ENCODE data around the gene INTS11. TPM values are rescaled to one million over a fixed set of nuclear protein-coding genes. Genes with fewer than 3 reads are reported as not detected.

The INTS11 gene
- total and polyA plus RNA-seq, 2 of the 13 experiments (the other 11 are each of a cell fraction or from before 2014, with no cell fraction given): 52.8 to 94.8 TPM

DNA sequence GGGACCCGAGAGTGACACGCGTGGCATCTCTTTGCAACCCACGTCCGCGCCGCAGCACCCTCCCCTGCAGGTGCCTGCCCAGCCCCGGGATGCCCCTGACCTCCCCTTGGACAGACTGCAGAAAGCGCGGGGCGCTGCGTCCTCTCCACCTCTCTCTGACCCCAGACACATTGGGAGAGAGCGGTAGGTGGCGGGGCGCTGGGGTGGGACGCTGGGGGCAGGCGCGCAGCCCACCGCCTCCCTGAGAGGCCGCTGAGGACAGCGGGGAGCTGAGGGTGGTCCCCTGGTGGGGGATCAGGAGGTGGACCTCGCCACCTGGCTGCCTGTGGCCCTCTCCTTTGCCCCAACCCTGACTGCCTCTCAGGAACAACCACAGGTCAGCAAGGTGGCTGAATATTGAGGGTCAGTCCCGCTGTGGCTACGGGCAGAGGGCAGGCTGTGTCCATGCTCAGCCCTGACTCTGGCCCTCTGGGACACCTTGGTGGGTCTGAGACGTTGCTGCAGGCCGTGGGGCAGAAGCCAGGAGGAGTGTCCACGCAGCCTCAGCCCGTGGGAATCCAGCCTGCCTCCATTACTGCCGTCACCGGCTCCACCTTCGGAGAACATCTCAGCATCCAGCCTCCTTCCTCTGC lies 50.0 kb downstream of the INTS11 start (continued):
- no peak for TF ChIP-seq ZNF282 (IDR thresholded peaks at IDR 0.05; ENCODE audit: partially characterized antibody)
- TF ChIP-seq TCF7L2 (IDR thresholded peaks at IDR 0.05; ENCODE audit: low read depth, low read length): no peak
- TF ChIP-seq REXO4 (CRISPR knock-in tag; IDR thresholded peaks at IDR 0.05; ENCODE audit: borderline replicate concordance): no peak
- TF ChIP-seq ZNF549 (CRISPR knock-in tag; IDR thresholded peaks at IDR 0.05): no peak
- TF ChIP-seq, protein P1, sequence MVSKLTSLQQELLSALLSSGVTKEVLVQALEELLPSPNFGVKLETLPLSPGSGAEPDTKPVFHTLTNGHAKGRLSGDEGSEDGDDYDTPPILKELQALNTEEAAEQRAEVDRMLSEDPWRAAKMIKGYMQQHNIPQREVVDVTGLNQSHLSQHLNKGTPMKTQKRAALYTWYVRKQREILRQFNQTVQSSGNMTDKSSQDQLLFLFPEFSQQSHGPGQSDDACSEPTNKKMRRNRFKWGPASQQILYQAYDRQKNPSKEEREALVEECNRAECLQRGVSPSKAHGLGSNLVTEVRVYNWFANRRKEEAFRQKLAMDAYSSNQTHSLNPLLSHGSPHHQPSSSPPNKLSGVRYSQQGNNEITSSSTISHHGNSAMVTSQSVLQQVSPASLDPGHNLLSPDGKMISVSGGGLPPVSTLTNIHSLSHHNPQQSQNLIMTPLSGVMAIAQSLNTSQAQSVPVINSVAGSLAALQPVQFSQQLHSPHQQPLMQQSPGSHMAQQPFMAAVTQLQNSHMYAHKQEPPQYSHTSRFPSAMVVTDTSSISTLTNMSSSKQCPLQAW (CRISPR knock-in tag; IDR thresholded peaks at IDR 0.05): no peak
- TF ChIP-seq CENPT (CRISPR knock-in tag; IDR thresholded peaks at IDR 0.05; ENCODE audit: low read depth): peak; percentile 56; the same call in 1 of the 2 replicates
- TF ChIP-seq ZMYM3 (CRISPR knock-in tag; IDR thresholded peaks at IDR 0.05): no peak
- TF ChIP-seq, protein P2, sequence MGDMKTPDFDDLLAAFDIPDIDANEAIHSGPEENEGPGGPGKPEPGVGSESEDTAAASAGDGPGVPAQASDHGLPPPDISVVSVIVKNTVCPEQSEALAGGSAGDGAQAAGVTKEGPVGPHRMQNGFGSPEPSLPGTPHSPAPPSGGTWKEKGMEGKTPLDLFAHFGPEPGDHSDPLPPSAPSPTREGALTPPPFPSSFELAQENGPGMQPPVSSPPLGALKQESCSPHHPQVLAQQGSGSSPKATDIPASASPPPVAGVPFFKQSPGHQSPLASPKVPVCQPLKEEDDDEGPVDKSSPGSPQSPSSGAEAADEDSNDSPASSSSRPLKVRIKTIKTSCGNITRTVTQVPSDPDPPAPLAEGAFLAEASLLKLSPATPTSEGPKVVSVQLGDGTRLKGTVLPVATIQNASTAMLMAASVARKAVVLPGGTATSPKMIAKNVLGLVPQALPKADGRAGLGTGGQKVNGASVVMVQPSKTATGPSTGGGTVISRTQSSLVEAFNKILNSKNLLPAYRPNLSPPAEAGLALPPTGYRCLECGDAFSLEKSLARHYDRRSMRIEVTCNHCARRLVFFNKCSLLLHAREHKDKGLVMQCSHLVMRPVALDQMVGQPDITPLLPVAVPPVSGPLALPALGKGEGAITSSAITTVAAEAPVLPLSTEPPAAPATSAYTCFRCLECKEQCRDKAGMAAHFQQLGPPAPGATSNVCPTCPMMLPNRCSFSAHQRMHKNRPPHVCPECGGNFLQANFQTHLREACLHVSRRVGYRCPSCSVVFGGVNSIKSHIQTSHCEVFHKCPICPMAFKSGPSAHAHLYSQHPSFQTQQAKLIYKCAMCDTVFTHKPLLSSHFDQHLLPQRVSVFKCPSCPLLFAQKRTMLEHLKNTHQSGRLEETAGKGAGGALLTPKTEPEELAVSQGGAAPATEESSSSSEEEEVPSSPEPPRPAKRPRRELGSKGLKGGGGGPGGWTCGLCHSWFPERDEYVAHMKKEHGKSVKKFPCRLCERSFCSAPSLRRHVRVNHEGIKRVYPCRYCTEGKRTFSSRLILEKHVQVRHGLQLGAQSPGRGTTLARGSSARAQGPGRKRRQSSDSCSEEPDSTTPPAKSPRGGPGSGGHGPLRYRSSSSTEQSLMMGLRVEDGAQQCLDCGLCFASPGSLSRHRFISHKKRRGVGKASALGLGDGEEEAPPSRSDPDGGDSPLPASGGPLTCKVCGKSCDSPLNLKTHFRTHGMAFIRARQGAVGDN (CRISPR knock-in tag; IDR thresholded peaks at IDR 0.05): peak; percentile 67
- TF ChIP-seq IRX3 (CRISPR knock-in tag; IDR thresholded peaks at IDR 0.05; ENCODE audit: borderline replicate concordance, low read depth): no peak
- TF ChIP-seq, protein P3, sequence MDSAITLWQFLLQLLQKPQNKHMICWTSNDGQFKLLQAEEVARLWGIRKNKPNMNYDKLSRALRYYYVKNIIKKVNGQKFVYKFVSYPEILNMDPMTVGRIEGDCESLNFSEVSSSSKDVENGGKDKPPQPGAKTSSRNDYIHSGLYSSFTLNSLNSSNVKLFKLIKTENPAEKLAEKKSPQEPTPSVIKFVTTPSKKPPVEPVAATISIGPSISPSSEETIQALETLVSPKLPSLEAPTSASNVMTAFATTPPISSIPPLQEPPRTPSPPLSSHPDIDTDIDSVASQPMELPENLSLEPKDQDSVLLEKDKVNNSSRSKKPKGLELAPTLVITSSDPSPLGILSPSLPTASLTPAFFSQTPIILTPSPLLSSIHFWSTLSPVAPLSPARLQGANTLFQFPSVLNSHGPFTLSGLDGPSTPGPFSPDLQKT (CRISPR knock-in tag; IDR thresholded peaks at IDR 0.05; ENCODE audit: borderline replicate concordance): no peak
- no peak for TF ChIP-seq ZNF264 (CRISPR knock-in tag; IDR thresholded peaks at IDR 0.05)
- 0 out of 2 replicates have a peak, but pooled peaks have one; percentile 10 for TF ChIP-seq NRL (CRISPR knock-in tag; IDR thresholded peaks at IDR 0.05; ENCODE audit: borderline replicate concordance)
- no peak for TF ChIP-seq EP300 (IDR thresholded peaks at IDR 0.05; ENCODE audit: low read depth in 2 of 2, low read length in 2 of 2)
- no peak for TF ChIP-seq EP300 (CRISPR knock-in tag; IDR thresholded peaks at IDR 0.05; ENCODE audit: borderline replicate concordance)
- TF ChIP-seq MXI1 (IDR thresholded peaks at IDR 0.05; ENCODE audit: borderline replicate concordance, low read depth, low read length): no peak
- TF ChIP-seq ZNF713 (CRISPR knock-in tag; IDR thresholded peaks at IDR 0.05): no peak
- TF ChIP-seq CBFB (CRISPR knock-in tag; IDR thresholded peaks at IDR 0.05): no peak
- TF ChIP-seq FOXK1 (CRISPR knock-in tag; IDR thresholded peaks at IDR 0.05; ENCODE audit: borderline replicate concordance, low read depth): no peak
- TF ChIP-seq ZSCAN25 (CRISPR knock-in tag; IDR thresholded peaks at IDR 0.05): no peak
- TF ChIP-seq ZSCAN12 (CRISPR knock-in tag; IDR thresholded peaks at IDR 0.05): no peak
- TF ChIP-seq NCOA2 (CRISPR knock-in tag; IDR thresholded peaks at IDR 0.05): no peak
- TF ChIP-seq GABPA (IDR thresholded peaks at IDR 0.05; ENCODE audit: low read depth, low read length): no peak
- no peak for TF ChIP-seq GABPA (CRISPR knock-in tag; IDR thresholded peaks at IDR 0.05; ENCODE audit: low read depth)
- TF ChIP-seq TCF7 (IDR thresholded peaks at IDR 0.05; ENCODE audit: low read depth): no peak
- no peak for TF ChIP-seq ZNF766 (CRISPR knock-in tag; IDR thresholded peaks at IDR 0.05; ENCODE audit: borderline replicate concordance)
- TF ChIP-seq ZNF674 (CRISPR knock-in tag; IDR thresholded peaks at IDR 0.05; ENCODE audit: low read depth): no peak
